ENCODE measurements around the gene NECAB2.

DNA sequence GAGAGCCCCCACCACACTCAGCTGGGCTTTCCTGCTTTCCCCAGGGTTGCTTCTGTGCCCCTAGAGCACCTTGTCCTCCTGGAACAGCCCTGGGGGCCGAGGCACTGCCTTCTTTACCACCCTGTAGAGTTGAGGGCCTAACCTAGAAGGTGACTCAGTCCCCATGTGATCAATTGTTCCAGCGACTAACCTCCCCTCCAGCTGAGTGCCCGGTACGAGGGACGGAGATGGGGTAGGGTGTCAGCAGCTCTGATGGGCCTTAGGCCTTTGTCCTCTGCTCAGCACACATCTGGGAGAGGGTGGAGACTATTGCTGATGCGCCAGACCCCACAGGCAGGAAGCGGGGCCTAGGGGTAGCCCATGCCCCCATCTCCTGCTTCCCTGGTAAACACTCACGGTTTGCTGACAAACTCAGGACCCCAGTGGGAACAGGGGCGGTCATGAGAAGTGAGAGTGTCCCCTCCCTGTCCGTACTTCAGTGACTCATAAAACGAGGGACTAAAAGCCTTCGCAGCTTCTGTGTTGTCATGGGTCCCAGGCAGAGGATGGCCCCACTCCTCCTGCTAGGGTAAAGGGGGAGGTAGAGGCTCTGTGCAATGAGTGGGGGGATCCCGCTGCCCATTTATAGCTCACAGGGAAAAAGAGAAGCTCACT lies 33.1 kb downstream of the NECAB2 start:
- no peak for TF ChIP-seq EZH2phosphoT487 (IDR thresholded peaks at IDR 0.05; ENCODE audit: low read length)
- no peak for TF ChIP-seq CTCF (IDR thresholded peaks at IDR 0.05; ENCODE audit: low read length)
- TF ChIP-seq EZH2 (optimal IDR thresholded peaks at IDR 0.05; ENCODE audit: low read depth, low read length) = no peak
